K562 (cell line): Measurements from ENCODE around the gene RNU1-2. TPM values are rescaled to one million over a fixed set of nuclear protein-coding genes. Genes with fewer than 3 reads are reported as not detected.

ENCODE experiments used
- ATAC-seq: fragments of 200-7000 bp; cut with Tn5 transposase; 3 replicates; pipeline ENCODE4 v1.9.1; 2020; ENCODE audit warnings: moderate library complexity
- BruUV-seq: library from RNA; stranded (reverse); fragments of 400-500 nt; replicated peaks from 2 replicates; lab custom pipeline; 2021; lab: Mats Ljungman, UMichigan
- CTCF ChIA-PET: fragments of 300-600 bp; formaldehyde crosslinking; extraction: SDS; loops from one replicate; lab custom pipeline; 2021; ENCODE audit warnings: low intra/inter-chr PET ratio; lab: Yijun Ruan, JAX
- POLR2A ChIA-PET: fragments of 300-600, 350-650 bp; sonication (Branson Sonifier 250); formaldehyde crosslinking; extraction: SDS; loops from one replicate; lab custom pipeline; 2021; ENCODE audit warnings: antibody characterized with exemption, inconsistent platforms; lab: Yijun Ruan, JAX
- DNase-seq, 4 experiments: peaks; one replicate each; pipeline versions ENCODE4 v3.0.0 to v3.0.0-alpha.2; 2011 to 2018; ENCODE audit warnings: low spot score in 3 of 4, mixed read lengths in 3 of 4; ENCODE audit errors: extremely low read depth in 1 of 4
- FAIRE-seq: peaks from 2 replicates; lab custom pipeline; 2011; peaks lifted over from hg19 to GRCh38; lab: Jason Lieb, UNC
- H2AFZ ChIP-seq: 2 replicates; pipeline ENCODE4 v1.6.0; 2011; ENCODE audit warnings: low read depth, low read length, control low read depth, inconsistent platforms
- H3K27ac ChIP-seq: fragments of 200-600 bp; 3 replicates; pipeline ENCODE4 v1.8.0; 2011; ENCODE audit warnings: low read depth, mild to moderate bottlenecking, control low read depth, inconsistent platforms, low read length, moderate library complexity, mixed read lengths; ENCODE audit errors: extremely low read depth
- H3K27me3 ChIP-seq, 2 experiments: fragments of 300-600 bp in 1 of 2; 2 replicates in 1 of 2; 3 replicates in 1 of 2; pipeline versions ENCODE4 v1.6.0 to v1.8.0; 2011; ENCODE audit warnings: inconsistent platforms in 2 of 2, low read length in 2 of 2, mild to moderate bottlenecking in 1 of 2, mixed read lengths in 1 of 2, moderate library complexity in 1 of 2; ENCODE audit not compliant: control insufficient read depth in 2 of 2, insufficient read depth in 2 of 2
- H3K36me3 ChIP-seq: fragments of 300-600 bp; 3 replicates; pipeline ENCODE4 v1.8.0; 2011; ENCODE audit warnings: mild to moderate bottlenecking, low read length, inconsistent platforms; ENCODE audit not compliant: control insufficient read depth, insufficient read depth
- H3K4me1 ChIP-seq, 2 experiments: fragments of 200-600 bp in 1 of 2; replicated peaks in 1 of 2; 2 replicates in 1 of 2; 3 replicates in 1 of 2; pipeline versions ENCODE4 v1.5.1 to v1.8.0; 2011; ENCODE audit warnings: inconsistent platforms in 2 of 2, low read length in 2 of 2, mild to moderate bottlenecking in 1 of 2, mixed read lengths in 1 of 2, moderate library complexity in 1 of 2; ENCODE audit not compliant: control insufficient read depth in 2 of 2, insufficient read depth in 2 of 2
- H3K4me2 ChIP-seq: 2 replicates; pipeline ENCODE4 v1.6.1; 2011; ENCODE audit warnings: low read length, control low read depth, inconsistent platforms, mixed read lengths; ENCODE audit not compliant: insufficient read depth
- H3K4me3 ChIP-seq: fragments of 200-600 bp; sonication (generic), shearing (Covaris generic); 2 replicates; pipeline ENCODE4 v1.5.1; 2016; ENCODE audit warnings: control low read depth, inconsistent platforms
- H3K79me2 ChIP-seq: fragments of 200-600 bp; 3 replicates; pipeline ENCODE4 v1.8.0; 2011; ENCODE audit warnings: low read length, inconsistent platforms; ENCODE audit not compliant: control insufficient read depth, insufficient read depth
- H3K9ac ChIP-seq, 2 experiments: 2 replicates each; pipeline versions ENCODE4 v1.6.0 to v1.6.1; 2011; ENCODE audit warnings: low read depth in 2 of 2, low read length in 2 of 2, control low read depth in 1 of 2, inconsistent platforms in 1 of 2, mild to moderate bottlenecking in 1 of 2, mixed read lengths in 1 of 2; ENCODE audit not compliant: insufficient read depth in 1 of 2
- H3K9me1 ChIP-seq: one replicate; pipeline ENCODE4 v1.6.0; 2011; ENCODE audit warnings: inconsistent platforms, mild to moderate bottlenecking, low read length, moderate library complexity; ENCODE audit not compliant: control insufficient read depth, insufficient read depth
- H3K9me3 ChIP-seq: replicated peaks from 2 replicates; pipeline ENCODE4 v1.5.1; 2011; ENCODE audit warnings: low read depth, low read length, inconsistent platforms; ENCODE audit not compliant: control insufficient read depth, insufficient read depth
- H4K20me1 ChIP-seq: replicated peaks from 2 replicates; pipeline ENCODE4 v1.6.1; 2011; ENCODE audit warnings: low read length, inconsistent platforms, mixed read lengths; ENCODE audit not compliant: control insufficient read depth, insufficient read depth
- MCM7 ChIP-seq, 2 experiments: fragments of 450-650 bp; IDR thresholded peaks; 2 replicates each; pipeline ENCODE4 v1.6.1; 2016 to 2018
- MXI1 ChIP-seq: IDR thresholded peaks from 2 replicates; pipeline ENCODE4 v1.6.1; 2011; ENCODE audit warnings: low read depth, mild to moderate bottlenecking, improper control_type of control experiment, low read length
- NFYB ChIP-seq: IDR thresholded peaks from 2 replicates; pipeline ENCODE4 v1.6.1; 2011; ENCODE audit warnings: mild to moderate bottlenecking, moderate library complexity; ENCODE audit not compliant: insufficient read length; ENCODE audit errors: extremely low read depth
- PTRF ChIP-seq: fragments of 450-650 bp; IDR thresholded peaks from 2 replicates; pipeline ENCODE4 v1.6.1; 2016; ENCODE audit warnings: mild to moderate bottlenecking, missing genetic modification characterization, missing compliant biosample characterization
- SMAD2 ChIP-seq: fragments of 150-350 bp; IDR thresholded peaks from 2 replicates; pipeline ENCODE4 v1.6.1; 2014; ENCODE audit warnings: low read depth, mild to moderate bottlenecking, low read length
- WGBS: fragments of 100-300 bp; shearing (Covaris generic); methylation state at CpG from one replicate; pipeline ENCODE4 v1.1.6; 2016; ENCODE audit warnings: low coverage, mixed read lengths; ENCODE audit not compliant: insufficient coverage; ENCODE audit errors: missing lambda C conversion rate; 5-methylcytosine and 5-hydroxymethylcytosine counted together
- in situ Hi-C: fragments of 300-500 bp; cut with MboI; formaldehyde crosslinking; loops from 4 replicates; pipeline ENCODE4 v1.15.0; 2018; ENCODE audit warnings: inconsistent platforms, mixed read lengths
- intact Hi-C: fragments of 100-400 bp; cut with micrococcal nuclease; formaldehyde crosslinking; loops from 2 replicates; pipeline ENCODE4 v1.14.2; 2022
- polyA plus RNA-seq, 8 experiments: library from polyadenylated mRNA; depleted of rRNA in 4 of 8; stranded (reverse) in 5 of 8; unstranded in 3 of 8; fragments of >200 nt; fragmentation: Nextera tagmentation in 2 of 8; fragmentation: Illumina TruSeq in 1 of 8; extraction: Ambion mirVana in 2 of 8; extraction: Trizol in 1 of 8; gene quantifications; 2 replicates each; pipeline versions ENCODE4 v1.2.1 to v1.2.3, GENCODE V29; 2011 to 2014; ENCODE audit warnings: inconsistent platforms in 1 of 8, missing spikeins in 1 of 8
- total RNA-seq, 7 experiments: library from RNA; depleted of rRNA in 6 of 7; stranded (reverse); fragments of >200 nt in 6 of 7; fragmentation: Illumina TruSeq in 2 of 7; extraction: Trizol in 2 of 7; gene quantifications; 2 replicates each; pipeline versions ENCODE4 v1.2.1 to v1.2.3, GENCODE V29; 2011 to 2021; ENCODE audit warnings: low replicate concordance in 1 of 7
- TF ChIP-seq, protein P1 (sequence below): sonication (generic); formaldehyde crosslinking; IDR thresholded peaks from 2 replicates; pipeline ENCODE4 v1.8.0; 2023; ENCODE audit warnings: missing genetic modification reagents, mild to moderate bottlenecking, borderline replicate concordance

The RNU1-2 gene
- total and polyA plus RNA-seq, 9 of the 15 experiments (the other 6 are each of a cell fraction or from before 2014, with no cell fraction given): under 0.01 to 32,823 (median 2,538) TPM; not detected in 4

DNA sequence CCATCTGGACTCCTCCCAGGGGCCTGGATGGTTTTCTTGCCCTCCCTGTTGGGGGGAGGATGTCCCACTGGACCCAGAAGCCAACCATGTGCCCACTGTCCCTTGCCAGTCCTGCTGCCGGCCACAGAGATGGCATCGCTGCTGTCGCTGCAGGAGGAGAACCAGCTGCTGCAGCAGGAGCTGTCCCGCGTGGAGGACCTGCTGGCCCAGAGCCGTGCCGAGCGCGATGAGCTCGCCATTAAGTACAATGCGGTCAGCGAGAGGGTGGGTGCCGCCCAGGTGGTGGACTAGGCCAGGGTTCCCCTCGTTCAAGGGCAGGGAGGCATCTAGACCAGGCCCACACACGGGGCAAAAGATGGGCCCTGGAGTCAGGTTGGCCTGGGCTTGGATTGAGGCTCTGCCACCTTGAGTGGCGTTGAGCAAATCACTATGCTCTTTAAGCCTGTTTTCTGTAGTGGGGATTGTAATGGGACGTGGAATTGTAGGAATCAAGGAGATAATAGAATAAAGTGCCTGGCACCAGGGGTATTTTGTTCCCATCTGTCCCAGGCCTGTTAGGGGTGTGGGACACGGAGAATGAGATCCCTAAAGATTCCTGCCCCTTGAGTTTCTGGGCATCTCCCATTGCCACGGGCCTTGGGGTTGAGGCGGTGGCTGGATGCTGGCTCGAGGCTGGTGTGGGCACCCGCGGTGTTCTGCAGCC lies 28.6 kb downstream of the RNU1-2 start:
- intact Hi-C loops (no loop called here), in situ Hi-C loops (loop anchor here (25.0 kb wide), 1 partner anchor 312 kb away; the partner anchor contains the start of gene NBPF1)
- Histone ChIP-seq H3K27ac (no peak overlapping the region), H3K4me1 (peaks cover 0 to 24% of the 10 kb centered on the region in 2 experiments; a peak in 3 of 5 replicates), H4K20me1 (no peaks in the 10 kb centered on the region; the same call in none of the 2 replicates), H3K27me3 (peaks cover 8 to 13% of the 10 kb centered on the region in 2 experiments; a peak in 3 of 5 replicates), H3K4me2 (no peak overlapping the region), H3K4me3 (no peak overlapping the region), H3K36me3 (no peaks in the 10 kb centered on the region), H3K9me1 (no peaks in the 10 kb centered on the region), H3K9me3 (no peaks in the 10 kb centered on the region), H3K9ac (0 out of 4 replicates have a peak overlapping the region, but pooled peaks of 1 of the 2 experiments have one; percentile 19), H3K79me2 (no peaks in the 10 kb centered on the region), H2AFZ (no peak overlapping the region)
- ATAC-seq: no peak
- FAIRE-seq: no peak
- ChIA-PET CTCF (interaction anchor here (0.6 kb wide), 1 partner anchor 169 kb away, joined by 3 read pairs; no protein-coding TSS in a partner anchor), POLR2A (interaction anchor here (0.7 to 4.2 kb wide), 4 partner anchors 8 to 1245 kb away, joined by 3 to 32 read pairs (median 6); no protein-coding TSS in a partner anchor)
- TF ChIP-seq NFYB: no peak
- TF ChIP-seq MXI1: no peak
- TF ChIP-seq PTRF: no peak
- no peak for TF ChIP-seq SMAD2
- TF ChIP-seq MCM7 (IDR thresholded peaks at IDR 0.05): no peak
- TF ChIP-seq, protein P1, sequence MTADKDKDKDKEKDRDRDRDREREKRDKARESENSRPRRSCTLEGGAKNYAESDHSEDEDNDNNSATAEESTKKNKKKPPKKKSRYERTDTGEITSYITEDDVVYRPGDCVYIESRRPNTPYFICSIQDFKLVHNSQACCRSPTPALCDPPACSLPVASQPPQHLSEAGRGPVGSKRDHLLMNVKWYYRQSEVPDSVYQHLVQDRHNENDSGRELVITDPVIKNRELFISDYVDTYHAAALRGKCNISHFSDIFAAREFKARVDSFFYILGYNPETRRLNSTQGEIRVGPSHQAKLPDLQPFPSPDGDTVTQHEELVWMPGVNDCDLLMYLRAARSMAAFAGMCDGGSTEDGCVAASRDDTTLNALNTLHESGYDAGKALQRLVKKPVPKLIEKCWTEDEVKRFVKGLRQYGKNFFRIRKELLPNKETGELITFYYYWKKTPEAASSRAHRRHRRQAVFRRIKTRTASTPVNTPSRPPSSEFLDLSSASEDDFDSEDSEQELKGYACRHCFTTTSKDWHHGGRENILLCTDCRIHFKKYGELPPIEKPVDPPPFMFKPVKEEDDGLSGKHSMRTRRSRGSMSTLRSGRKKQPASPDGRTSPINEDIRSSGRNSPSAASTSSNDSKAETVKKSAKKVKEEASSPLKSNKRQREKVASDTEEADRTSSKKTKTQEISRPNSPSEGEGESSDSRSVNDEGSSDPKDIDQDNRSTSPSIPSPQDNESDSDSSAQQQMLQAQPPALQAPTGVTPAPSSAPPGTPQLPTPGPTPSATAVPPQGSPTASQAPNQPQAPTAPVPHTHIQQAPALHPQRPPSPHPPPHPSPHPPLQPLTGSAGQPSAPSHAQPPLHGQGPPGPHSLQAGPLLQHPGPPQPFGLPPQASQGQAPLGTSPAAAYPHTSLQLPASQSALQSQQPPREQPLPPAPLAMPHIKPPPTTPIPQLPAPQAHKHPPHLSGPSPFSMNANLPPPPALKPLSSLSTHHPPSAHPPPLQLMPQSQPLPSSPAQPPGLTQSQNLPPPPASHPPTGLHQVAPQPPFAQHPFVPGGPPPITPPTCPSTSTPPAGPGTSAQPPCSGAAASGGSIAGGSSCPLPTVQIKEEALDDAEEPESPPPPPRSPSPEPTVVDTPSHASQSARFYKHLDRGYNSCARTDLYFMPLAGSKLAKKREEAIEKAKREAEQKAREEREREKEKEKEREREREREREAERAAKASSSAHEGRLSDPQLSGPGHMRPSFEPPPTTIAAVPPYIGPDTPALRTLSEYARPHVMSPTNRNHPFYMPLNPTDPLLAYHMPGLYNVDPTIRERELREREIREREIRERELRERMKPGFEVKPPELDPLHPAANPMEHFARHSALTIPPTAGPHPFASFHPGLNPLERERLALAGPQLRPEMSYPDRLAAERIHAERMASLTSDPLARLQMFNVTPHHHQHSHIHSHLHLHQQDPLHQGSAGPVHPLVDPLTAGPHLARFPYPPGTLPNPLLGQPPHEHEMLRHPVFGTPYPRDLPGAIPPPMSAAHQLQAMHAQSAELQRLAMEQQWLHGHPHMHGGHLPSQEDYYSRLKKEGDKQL: no peak
- WGBS: 35% methylated on average over 23 of the region's 23 CpGs
- DNase-seq: peak in 1 of 4 experiments; percentile 15
- BruUV-seq: no TSS peak
